PC-9 (cell line): ENCODE results near the gene MYO16. TPM values are rescaled to one million over a fixed set of nuclear protein-coding genes. Genes with fewer than 3 reads are reported as not detected.

ENCODE experiments used
- BruUV-seq: library from RNA; stranded (reverse); fragments of 400-500 nt; replicated peaks from 2 replicates; lab custom pipeline; 2021; lab: Mats Ljungman, UMichigan
- CTCF ChIA-PET: fragments of 300-600 bp; sonication (Branson Sonifier 250); formaldehyde crosslinking; loops from one replicate; lab custom pipeline; 2022; ENCODE audit warnings: antibody characterized with exemption; lab: Charles Lee
- POLR2A ChIA-PET: fragments of 300-600 bp; sonication (Branson Sonifier 250); formaldehyde crosslinking; loops from one replicate; lab custom pipeline; 2022; ENCODE audit warnings: antibody characterized with exemption; ENCODE audit not compliant: unreplicated experiment; lab: Charles Lee
- DNase-seq, 2 experiments: peaks; one replicate each; pipeline versions ENCODE4 v3.0.0 to v3.0.0-alpha.2; 2015 to 2022; ENCODE audit warnings: mixed read lengths in 1 of 2
- H2AFZ ChIP-seq: fragments of 200-600 bp; sonication (generic); 2 replicates; pipeline ENCODE4 v1.8.1; 2017; ENCODE audit warnings: antibody characterized with exemption
- H3F3A ChIP-seq: fragments of 200-600 bp; sonication (generic); 2 replicates; pipeline ENCODE4 v1.8.1; 2017; ENCODE audit warnings: antibody characterized with exemption, mild to moderate bottlenecking, low read depth; ENCODE audit not compliant: insufficient read depth
- H3K27ac ChIP-seq: fragments of 200-600 bp; sonication (generic); 2 replicates; pipeline ENCODE4 v1.6.1; 2016; ENCODE audit warnings: mixed run types
- H3K27me3 ChIP-seq: fragments of 200-600 bp; sonication (generic); 2 replicates; pipeline ENCODE4 v1.6.1; 2016; ENCODE audit warnings: low read depth, mixed run types; ENCODE audit not compliant: insufficient read depth
- H3K36me3 ChIP-seq: fragments of 200-600 bp; sonication (generic); 2 replicates; pipeline ENCODE4 v1.6.1; 2016; ENCODE audit warnings: low read depth, mixed run types
- H3K4me1 ChIP-seq: fragments of 200-600 bp; sonication (generic); replicated peaks from 2 replicates; pipeline ENCODE4 v1.6.1; 2016; ENCODE audit warnings: mixed run types; ENCODE audit not compliant: insufficient read depth
- H3K4me2 ChIP-seq: fragments of 200-600 bp; sonication (generic); 2 replicates; pipeline ENCODE4 v1.6.1; 2017; ENCODE audit warnings: mixed run types
- H3K4me3 ChIP-seq: fragments of 200-600 bp; sonication (generic); 2 replicates; pipeline ENCODE4 v1.6.1; 2016; ENCODE audit warnings: mixed run types
- H3K79me2 ChIP-seq: fragments of 200-600 bp; sonication (generic); 2 replicates; pipeline ENCODE4 v1.6.1; 2017; ENCODE audit warnings: low read depth, mixed run types
- H3K9me2 ChIP-seq: fragments of 200-600 bp; sonication (generic); 2 replicates; pipeline ENCODE4 v1.8.1; 2017; ENCODE audit warnings: mild to moderate bottlenecking; ENCODE audit not compliant: insufficient read depth
- H3K9me3 ChIP-seq: fragments of 200-600 bp; sonication (generic); 2 replicates; pipeline ENCODE4 v1.8.1; 2016; ENCODE audit warnings: low read depth; ENCODE audit not compliant: insufficient read depth
- H4K20me1 ChIP-seq: fragments of 200-600 bp; sonication (generic); 2 replicates; pipeline ENCODE4 v1.8.1; 2017; ENCODE audit not compliant: insufficient read depth
- CTCF ChIP-seq: fragments of 200-600 bp; sonication (generic); conservative IDR thresholded peaks from 2 replicates; pipeline ENCODE4 v1.6.1; 2017; ENCODE audit warnings: mixed run types, antibody characterized with exemption, mild to moderate bottlenecking, moderate library complexity
- EZH2 ChIP-seq: fragments of 200-600 bp; sonication (generic); IDR thresholded peaks from 2 replicates; pipeline ENCODE4 v1.8.0; 2017; ENCODE audit warnings: antibody characterized with exemption, low read depth
- intact Hi-C: fragments of 100-400 bp; cut with micrococcal nuclease; formaldehyde crosslinking; loops from one replicate; pipeline ENCODE4 v1.10.0; 2022; ENCODE audit not compliant: unreplicated experiment
- total RNA-seq: library from RNA; stranded (reverse); gene quantifications from 2 replicates; pipeline ENCODE4 v1.2.3, GENCODE V29; 2021

The MYO16 gene
- total RNA-seq, 1 experiment from 2014 or later, result 0.59 TPM

GRCh38 chr13:109010912-109011311, 381.5 kb downstream of the MYO16 start:
- DNase-seq, result no peak
- H3K79me2 ChIP-seq, result no peaks in the 10 kb centered on the region
- H3K36me3 ChIP-seq, result no peaks in the 10 kb centered on the region
- H3K9me2 ChIP-seq, result 0 out of 2 replicates have a peak, but pooled peaks cover 5% of the 10 kb centered on the region
- H4K20me1 ChIP-seq, result no peaks in the 10 kb centered on the region
- H3F3A ChIP-seq, result no peaks in the 10 kb centered on the region
- no peak overlapping the region for H3K27ac ChIP-seq
- ChIA-PET CTCF (interaction anchor here (0.6 kb wide), 1 partner anchor 76 kb away, joined by 3 read pairs; no protein-coding TSS in a partner anchor), POLR2A (no interaction called here)
- TF ChIP-seq EZH2 (no peak), CTCF (no peak)
- H2AFZ ChIP-seq, result no peak overlapping the region
- H3K27me3 ChIP-seq, result no peaks in the 10 kb centered on the region
- H3K4me1 ChIP-seq, result no peaks in the 10 kb centered on the region
- no peak overlapping the region for H3K4me3 ChIP-seq
- no TSS peak for BruUV-seq
- H3K9me3 ChIP-seq, result no peaks in the 10 kb centered on the region; the same call in 1 of the 2 replicates
- no peak overlapping the region for H3K4me2 ChIP-seq
- intact Hi-C loops, result no loop called here

GRCh38 chr13:109012115-109012514, 382.7 kb downstream of the MYO16 start:
- POLR2A ChIA-PET, result no interaction called here
- BruUV-seq, result no TSS peak
- H3K9me3 ChIP-seq, result no peaks in the 10 kb centered on the region; the same call in 1 of the 2 replicates

GRCh38 chr13:109021558-109021957, 392.1 kb downstream of the MYO16 start:
- DNase-seq, result no peak
- TF ChIP-seq EZH2, result no peak
- no peak for TF ChIP-seq CTCF
- no peak overlapping the region for H2AFZ ChIP-seq
- no peaks in the 10 kb centered on the region for H3K9me2 ChIP-seq
- H3K9me3 ChIP-seq, result no peaks in the 10 kb centered on the region
- no peaks in the 10 kb centered on the region for H3K4me1 ChIP-seq
- intact Hi-C loops, result no loop called here
- no peak overlapping the region for H3K4me3 ChIP-seq
- no peaks in the 10 kb centered on the region for H3K27me3 ChIP-seq
- POLR2A ChIA-PET, result interaction anchor here (0.7 kb wide), 1 partner anchor 27 kb away, joined by 3 read pairs; no protein-coding TSS in a partner anchor
- CTCF ChIA-PET, result no interaction called here
- no peak overlapping the region for H3K4me2 ChIP-seq
- H4K20me1 ChIP-seq, result no peaks in the 10 kb centered on the region; the same call in 1 of the 2 replicates
- H3K27ac ChIP-seq, result no peak overlapping the region
- H3F3A ChIP-seq, result peaks cover 13% of the 10 kb centered on the region; the same call in 1 of the 2 replicates
- no TSS peak for BruUV-seq
- no peaks in the 10 kb centered on the region for H3K36me3 ChIP-seq
- H3K79me2 ChIP-seq, result no peaks in the 10 kb centered on the region

More at GRCh38 chr13:109012115-109012514, 382.7 kb downstream of the MYO16 start:
- H3K4me3 ChIP-seq, result no peak overlapping the region
- no peak for DNase-seq
- no peak overlapping the region for H2AFZ ChIP-seq
- no peaks in the 10 kb centered on the region for H3K27me3 ChIP-seq
- H4K20me1 ChIP-seq, result no peaks in the 10 kb centered on the region
- no peaks in the 10 kb centered on the region for H3K4me1 ChIP-seq
- intact Hi-C loops, result no loop called here
- no peak overlapping the region for H3K27ac ChIP-seq
- H3K36me3 ChIP-seq, result no peaks in the 10 kb centered on the region
- CTCF ChIA-PET, result no interaction called here
- H3K4me2 ChIP-seq, result no peak overlapping the region
- 0 out of 2 replicates have a peak, but pooled peaks cover 5% of the 10 kb centered on the region for H3K9me2 ChIP-seq
- no peaks in the 10 kb centered on the region for H3F3A ChIP-seq
- H3K79me2 ChIP-seq, result no peaks in the 10 kb centered on the region
- TF ChIP-seq CTCF, result no peak
